K562 (cell line): ENCODE results near the gene XIRP2. TPM values are rescaled to one million over a fixed set of nuclear protein-coding genes. Genes with fewer than 3 reads are reported as not detected.

Source experiments
- ATAC-seq: fragments of 200-7000 bp; cut with Tn5 transposase; 3 replicates; pipeline ENCODE4 v1.9.1; 2020; ENCODE audit warnings: moderate library complexity
- BruUV-seq: library from RNA; stranded (reverse); fragments of 400-500 nt; replicated peaks from 2 replicates; lab custom pipeline; 2021; lab: Mats Ljungman, UMichigan
- CTCF ChIA-PET: fragments of 300-600 bp; formaldehyde crosslinking; extraction: SDS; loops from one replicate; lab custom pipeline; 2021; ENCODE audit warnings: low intra/inter-chr PET ratio; lab: Yijun Ruan, JAX
- POLR2A ChIA-PET: fragments of 300-600, 350-650 bp; sonication (Branson Sonifier 250); formaldehyde crosslinking; extraction: SDS; loops from one replicate; lab custom pipeline; 2021; ENCODE audit warnings: antibody characterized with exemption, inconsistent platforms; lab: Yijun Ruan, JAX
- DNase-seq, 4 experiments: peaks; one replicate each; pipeline versions ENCODE4 v3.0.0 to v3.0.0-alpha.2; 2011 to 2018; ENCODE audit warnings: low spot score in 3 of 4, mixed read lengths in 3 of 4; ENCODE audit errors: extremely low read depth in 1 of 4
- FAIRE-seq: peaks from 2 replicates; lab custom pipeline; 2011; peaks lifted over from hg19 to GRCh38; lab: Jason Lieb, UNC
- H2AFZ ChIP-seq: 2 replicates; pipeline ENCODE4 v1.6.0; 2011; ENCODE audit warnings: low read depth, low read length, control low read depth, inconsistent platforms
- H3K27ac ChIP-seq: fragments of 200-600 bp; 3 replicates; pipeline ENCODE4 v1.8.0; 2011; ENCODE audit warnings: low read depth, mild to moderate bottlenecking, control low read depth, inconsistent platforms, low read length, moderate library complexity, mixed read lengths; ENCODE audit errors: extremely low read depth
- H3K27me3 ChIP-seq, 2 experiments: fragments of 300-600 bp in 1 of 2; 2 replicates in 1 of 2; 3 replicates in 1 of 2; pipeline versions ENCODE4 v1.6.0 to v1.8.0; 2011; ENCODE audit warnings: inconsistent platforms in 2 of 2, low read length in 2 of 2, mild to moderate bottlenecking in 1 of 2, mixed read lengths in 1 of 2, moderate library complexity in 1 of 2; ENCODE audit not compliant: control insufficient read depth in 2 of 2, insufficient read depth in 2 of 2
- H3K36me3 ChIP-seq: fragments of 300-600 bp; 3 replicates; pipeline ENCODE4 v1.8.0; 2011; ENCODE audit warnings: mild to moderate bottlenecking, low read length, inconsistent platforms; ENCODE audit not compliant: control insufficient read depth, insufficient read depth
- H3K4me1 ChIP-seq, 2 experiments: fragments of 200-600 bp in 1 of 2; replicated peaks in 1 of 2; 2 replicates in 1 of 2; 3 replicates in 1 of 2; pipeline versions ENCODE4 v1.5.1 to v1.8.0; 2011; ENCODE audit warnings: inconsistent platforms in 2 of 2, low read length in 2 of 2, mild to moderate bottlenecking in 1 of 2, mixed read lengths in 1 of 2, moderate library complexity in 1 of 2; ENCODE audit not compliant: control insufficient read depth in 2 of 2, insufficient read depth in 2 of 2
- H3K4me2 ChIP-seq: 2 replicates; pipeline ENCODE4 v1.6.1; 2011; ENCODE audit warnings: low read length, control low read depth, inconsistent platforms, mixed read lengths; ENCODE audit not compliant: insufficient read depth
- H3K4me3 ChIP-seq: fragments of 200-600 bp; sonication (generic), shearing (Covaris generic); 2 replicates; pipeline ENCODE4 v1.5.1; 2016; ENCODE audit warnings: control low read depth, inconsistent platforms
- H3K79me2 ChIP-seq: fragments of 200-600 bp; 3 replicates; pipeline ENCODE4 v1.8.0; 2011; ENCODE audit warnings: low read length, inconsistent platforms; ENCODE audit not compliant: control insufficient read depth, insufficient read depth
- H3K9ac ChIP-seq, 2 experiments: 2 replicates each; pipeline versions ENCODE4 v1.6.0 to v1.6.1; 2011; ENCODE audit warnings: low read depth in 2 of 2, low read length in 2 of 2, control low read depth in 1 of 2, inconsistent platforms in 1 of 2, mild to moderate bottlenecking in 1 of 2, mixed read lengths in 1 of 2; ENCODE audit not compliant: insufficient read depth in 1 of 2
- H3K9me1 ChIP-seq: one replicate; pipeline ENCODE4 v1.6.0; 2011; ENCODE audit warnings: inconsistent platforms, mild to moderate bottlenecking, low read length, moderate library complexity; ENCODE audit not compliant: control insufficient read depth, insufficient read depth
- H3K9me3 ChIP-seq: replicated peaks from 2 replicates; pipeline ENCODE4 v1.5.1; 2011; ENCODE audit warnings: low read depth, low read length, inconsistent platforms; ENCODE audit not compliant: control insufficient read depth, insufficient read depth
- H4K20me1 ChIP-seq: replicated peaks from 2 replicates; pipeline ENCODE4 v1.6.1; 2011; ENCODE audit warnings: low read length, inconsistent platforms, mixed read lengths; ENCODE audit not compliant: control insufficient read depth, insufficient read depth
- BRD4 ChIP-seq: fragments of 200-600 bp; sonication (generic); IDR thresholded peaks from 2 replicates; pipeline ENCODE4 v1.6.1; 2017; ENCODE audit warnings: inconsistent platforms
- CAMTA2 ChIP-seq: fragments of 250-450 bp; sonication (Bioruptor Pico); conservative IDR thresholded peaks from 2 replicates; pipeline ENCODE4 v1.5.1; 2022
- CHAMP1 ChIP-seq: fragments of 450-650 bp; IDR thresholded peaks from 2 replicates; pipeline ENCODE4 v1.6.1; 2016; ENCODE audit warnings: mild to moderate bottlenecking
- CREB3 ChIP-seq: fragments of 450-650 bp; conservative IDR thresholded peaks from 2 replicates; pipeline ENCODE4 v1.6.1; 2016; ENCODE audit warnings: missing genetic modification characterization, low read depth, mild to moderate bottlenecking, missing compliant biosample characterization, moderate library complexity
- DMBX1 ChIP-seq: fragments of 250-450 bp; sonication (Bioruptor Pico); IDR thresholded peaks from 2 replicates; pipeline ENCODE4 v1.8.0; 2022; ENCODE audit warnings: inconsistent platforms, mild to moderate bottlenecking, moderate library complexity, borderline replicate concordance
- JUND ChIP-seq, 2 experiments: IDR thresholded peaks; 2 replicates in 1 of 2; 3 replicates in 1 of 2; pipeline ENCODE4 v1.6.1; 2011; ENCODE audit warnings: borderline replicate concordance in 2 of 2, low read depth in 2 of 2, low read length in 2 of 2, improper control_type of control experiment in 1 of 2, missing biosample characterization in 1 of 2, missing genetic modification characterization in 1 of 2, missing genetic modification reagents in 1 of 2
- MYNN ChIP-seq, 2 experiments: sonication (generic); formaldehyde crosslinking in 1 of 2; IDR thresholded peaks; 2 replicates each; pipeline versions ENCODE4 v1.5.0 to v1.6.1; 2016 to 2020; ENCODE audit warnings: antibody characterized with exemption in 1 of 2, missing genetic modification reagents in 1 of 2
- NCOA1 ChIP-seq: fragments of 450-650 bp; IDR thresholded peaks from 2 replicates; pipeline ENCODE4 v1.6.1; 2016; ENCODE audit warnings: low read depth
- NFYB ChIP-seq: IDR thresholded peaks from 2 replicates; pipeline ENCODE4 v1.6.1; 2011; ENCODE audit warnings: mild to moderate bottlenecking, moderate library complexity; ENCODE audit not compliant: insufficient read length; ENCODE audit errors: extremely low read depth
- RNF2 ChIP-seq: sonication (generic); IDR thresholded peaks from 2 replicates; pipeline ENCODE4 v1.6.1; 2016
- SMAD1 ChIP-seq: fragments of 150-350 bp; IDR thresholded peaks from 2 replicates; pipeline ENCODE4 v1.6.1; 2014; ENCODE audit warnings: low read length, low read depth; ENCODE audit not compliant: partially characterized antibody
- SMAD3 ChIP-seq: fragments of 450-650 bp; formaldehyde crosslinking; conservative IDR thresholded peaks from 2 replicates; pipeline ENCODE4 v1.4.0; 2020; ENCODE audit warnings: mild to moderate bottlenecking
- SOX6 ChIP-seq: fragments of 450-650 bp; IDR thresholded peaks from 2 replicates; pipeline ENCODE4 v1.6.1; 2014; ENCODE audit warnings: mild to moderate bottlenecking
- XRCC5 ChIP-seq: fragments of 200-400 bp; formaldehyde crosslinking; IDR thresholded peaks from 2 replicates; pipeline ENCODE4 v1.6.1; 2017; ENCODE audit warnings: low read depth, mild to moderate bottlenecking, low read length
- ZC3H11A ChIP-seq: IDR thresholded peaks from 2 replicates; pipeline ENCODE4 v1.6.1; 2012; ENCODE audit warnings: low read depth, low read length, improper control_type of control experiment
- ZNF121 ChIP-seq: sonication (generic); formaldehyde crosslinking; conservative IDR thresholded peaks from 2 replicates; pipeline ENCODE4 v1.8.0; 2022; ENCODE audit warnings: missing genetic modification reagents
- ZNF124 ChIP-seq: sonication (generic); formaldehyde crosslinking; IDR thresholded peaks from 2 replicates; pipeline ENCODE4 v1.8.1; 2022; ENCODE audit warnings: missing genetic modification reagents
- ZNF140 ChIP-seq: fragments of 250-450 bp; sonication (Bioruptor Pico); IDR thresholded peaks from 2 replicates; pipeline ENCODE4 v1.8.0; 2021; ENCODE audit warnings: moderate library complexity, mild to moderate bottlenecking, inconsistent platforms
- ZNF639 ChIP-seq, 2 experiments: fragments of 200-800 bp in 1 of 2; sonication (Bioruptor generic) in 1 of 2; sonication (generic) in 1 of 2; formaldehyde crosslinking in 1 of 2; IDR thresholded peaks in 1 of 2; conservative IDR thresholded peaks in 1 of 2; 2 replicates each; pipeline versions ENCODE4 v1.5.0 to v1.6.1; 2016 to 2020; ENCODE audit warnings: missing compliant biosample characterization in 1 of 2, missing genetic modification characterization in 1 of 2, missing genetic modification reagents in 1 of 2
- WGBS: fragments of 100-300 bp; shearing (Covaris generic); methylation state at CpG from one replicate; pipeline ENCODE4 v1.1.6; 2016; ENCODE audit warnings: low coverage, mixed read lengths; ENCODE audit not compliant: insufficient coverage; ENCODE audit errors: missing lambda C conversion rate; 5-methylcytosine and 5-hydroxymethylcytosine counted together
- in situ Hi-C: fragments of 300-500 bp; cut with MboI; formaldehyde crosslinking; loops from 4 replicates; pipeline ENCODE4 v1.15.0; 2018; ENCODE audit warnings: inconsistent platforms, mixed read lengths
- intact Hi-C: fragments of 100-400 bp; cut with micrococcal nuclease; formaldehyde crosslinking; loops from 2 replicates; pipeline ENCODE4 v1.14.2; 2022
- polyA plus RNA-seq, 8 experiments: library from polyadenylated mRNA; depleted of rRNA in 4 of 8; stranded (reverse) in 5 of 8; unstranded in 3 of 8; fragments of >200 nt; fragmentation: Nextera tagmentation in 2 of 8; fragmentation: Illumina TruSeq in 1 of 8; extraction: Ambion mirVana in 2 of 8; extraction: Trizol in 1 of 8; gene quantifications; 2 replicates each; pipeline versions ENCODE4 v1.2.1 to v1.2.3, GENCODE V29; 2011 to 2014; ENCODE audit warnings: inconsistent platforms in 1 of 8, missing spikeins in 1 of 8
- total RNA-seq, 7 experiments: library from RNA; depleted of rRNA in 6 of 7; stranded (reverse); fragments of >200 nt in 6 of 7; fragmentation: Illumina TruSeq in 2 of 7; extraction: Trizol in 2 of 7; gene quantifications; 2 replicates each; pipeline versions ENCODE4 v1.2.1 to v1.2.3, GENCODE V29; 2011 to 2021; ENCODE audit warnings: low replicate concordance in 1 of 7

Gene XIRP2
- total and polyA plus RNA-seq, 9 of the 15 experiments (the other 6 are each of a cell fraction or from before 2014, with no cell fraction given), result 0.04 to 0.10 (median 0.04) TPM; not detected in 2

GRCh38 chr2:167147271-167147941 is 259.1 kb downstream of the XIRP2 start:
- in situ Hi-C loops, result no loop called here
- TF ChIP-seq JUND (IDR thresholded peaks at IDR 0.05; ENCODE audit: borderline replicate concordance, low read depth, low read length), result no peak
- TF ChIP-seq JUND (tag; IDR thresholded peaks at IDR 0.05; ENCODE audit: borderline replicate concordance, low read depth, low read length), result no peak
- TF ChIP-seq MYNN (IDR thresholded peaks at IDR 0.05), result no peak
- TF ChIP-seq MYNN (CRISPR knock-in tag; IDR thresholded peaks at IDR 0.05), result no peak
- no peak for TF ChIP-seq ZNF121 (CRISPR knock-in tag)
- no peak for TF ChIP-seq CHAMP1
- TF ChIP-seq DMBX1 (CRISPR knock-in tag), result no peak
- no peak for TF ChIP-seq RNF2
- no peak for TF ChIP-seq NCOA1
- no peak for TF ChIP-seq SOX6
- no peak for TF ChIP-seq BRD4
- no peak for TF ChIP-seq ZNF140 (CRISPR knock-in tag)
- no peak for TF ChIP-seq ZC3H11A
- no peak for TF ChIP-seq CAMTA2 (CRISPR knock-in tag)
- no peak for TF ChIP-seq ZNF124 (CRISPR knock-in tag)
- no peak for TF ChIP-seq XRCC5
- TF ChIP-seq CREB3 (tag), result no peak
- TF ChIP-seq NFYB, result no peak
- no peak for TF ChIP-seq SMAD3
- TF ChIP-seq SMAD1, result no peak
- no peak for TF ChIP-seq ZNF639 (CRISPR knock-in tag; conservative IDR thresholded peaks at IDR 0.05 in 1 of 2, IDR thresholded peaks at IDR 0.05 in 1 of 2)

More at GRCh38 chr2:167147271-167147941, 259.1 kb downstream of the XIRP2 start:
- DNase-seq, result no peak
- ChIA-PET CTCF (no interaction called here), POLR2A (no interaction called here)
- BruUV-seq, result no TSS peak
- FAIRE-seq, result no peak
- H3K4me2 ChIP-seq, result no peak overlapping the region
- no peaks in the 10 kb centered on the region for H4K20me1 ChIP-seq
- intact Hi-C loops, result no loop called here
- no peaks in the 10 kb centered on the region for H3K4me1 ChIP-seq
- peaks cover 2% of the 10 kb centered on the region; the same call in 1 of the 2 replicates for H3K9me3 ChIP-seq
- no peaks in the 10 kb centered on the region for H3K27me3 ChIP-seq
- no peak overlapping the region for H3K27ac ChIP-seq
- no peak overlapping the region for H3K9ac ChIP-seq
- WGBS, result 0% methylated on average over 6 of the region's 6 CpGs
- H3K9me1 ChIP-seq, result no peaks in the 10 kb centered on the region
- H3K36me3 ChIP-seq, result no peaks in the 10 kb centered on the region
- H3K79me2 ChIP-seq, result no peaks in the 10 kb centered on the region
- no peak overlapping the region for H3K4me3 ChIP-seq
- ATAC-seq, result no peak
- H2AFZ ChIP-seq, result no peak overlapping the region
